Esophagus squamous epithelium (tissue), 4 donors: ENCODE measurements around the gene FGF18.

ENCODE experiments used
- CTCF ChIP-seq, 6 experiments: fragments of 450-650 bp in 4 of 6; fragments of 200-600 bp in 2 of 6; sonication (generic) in 2 of 6; IDR thresholded peaks; one replicate each; pipeline ENCODE4 v1.5.1; 2016 to 2019; ENCODE audit warnings: antibody characterized with exemption in 6 of 6, mild to moderate bottlenecking in 4 of 6, moderate library complexity in 4 of 6
- POLR2A ChIP-seq, 4 donors: fragments of 450-650 bp; IDR thresholded peaks; one replicate each; pipeline ENCODE4 v1.6.1; 2017; ENCODE audit warnings: antibody characterized with exemption in 4 of 4, mild to moderate bottlenecking in 4 of 4, moderate library complexity in 3 of 4

DNA sequence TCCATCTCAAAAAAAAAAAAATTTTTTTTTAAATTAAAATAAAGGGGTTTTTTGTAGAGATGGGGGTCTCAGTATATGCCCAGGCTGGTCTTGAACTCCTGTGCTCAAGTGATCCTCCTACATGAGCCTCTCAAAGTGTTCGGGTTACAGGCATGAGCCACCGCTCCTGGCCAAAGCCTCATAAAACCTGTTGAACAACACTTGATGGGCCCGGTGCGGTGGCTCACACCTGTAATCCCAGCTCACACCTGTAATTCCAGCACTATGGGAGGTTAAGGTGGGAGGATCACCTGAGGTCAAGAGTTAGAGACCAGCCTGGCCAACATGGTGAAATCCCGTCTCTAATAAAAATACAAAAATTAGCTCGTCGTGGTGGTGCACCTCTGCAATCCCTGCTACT is 39.5 kb upstream of the FGF18 start:
- TF ChIP-seq CTCF (IDR thresholded peaks at IDR 0.05) (no peak), POLR2A (IDR thresholded peaks at IDR 0.05) (no peak)
